ENCODE data around the gene AOX1. TPM values are rescaled to one million over a fixed set of nuclear protein-coding genes. Genes with fewer than 3 reads are reported as not detected.
"Not testable (repeated sequence)": the region's sequence is repeated elsewhere in the genome, so short reads cannot be mapped to it uniquely, and the experiment has no call there.

The AOX1 gene
- total RNA-seq, 2 experiments from 2014 or later: 0.20 TPM; not detected in 1

DNA sequence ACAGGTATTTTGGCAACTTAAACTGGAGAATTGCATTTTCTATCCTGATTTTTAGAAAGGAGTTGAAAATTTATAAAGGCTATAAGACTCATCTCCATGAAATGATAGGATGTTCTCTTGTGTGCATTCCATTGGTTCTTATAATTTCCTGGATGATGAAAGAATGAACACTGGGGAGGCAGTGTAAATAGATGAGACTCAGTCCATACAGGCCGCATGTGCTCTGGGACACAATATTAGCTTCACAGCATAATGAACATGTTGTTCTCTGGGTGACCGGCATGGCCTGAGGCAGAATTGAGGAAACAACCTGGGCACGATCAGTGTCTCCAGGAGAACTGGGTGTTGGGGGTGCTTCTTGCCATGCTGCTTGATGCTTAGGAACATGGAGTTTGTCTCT, 38.8 kb downstream of the AOX1 start:
- peaks cover 27% of the 10 kb centered on the region for H3K27me3 Mint-ChIP-seq
- H3K36me3 Mint-ChIP-seq: no peaks in the 10 kb centered on the region
- DNase-seq: no peak
- CTCF ChIA-PET: no interaction called here
- H3K4me3 Mint-ChIP-seq: no peak overlapping the region
- no peaks in the 10 kb centered on the region for H3K4me1 Mint-ChIP-seq
- ATAC-seq: no peak
- no peaks in the 10 kb centered on the region for H3K9me3 Mint-ChIP-seq (ENCODE audit: low read depth)
- no peak overlapping the region for H3K27ac Mint-ChIP-seq

- DNase-seq (no peak), ATAC-seq (no peak)
- H3K36me3 Mint-ChIP-seq: no peaks in the 10 kb centered on the region
- H3K4me1 Mint-ChIP-seq: no peaks in the 10 kb centered on the region
- no peak overlapping the region for H3K4me3 Mint-ChIP-seq
- H3K9me3 Mint-ChIP-seq (ENCODE audit: low read depth): no peaks in the 10 kb centered on the region
- H3K27ac Mint-ChIP-seq: no peak overlapping the region
- CTCF ChIA-PET: no interaction called here
- peaks cover 29% of the 10 kb centered on the region for H3K27me3 Mint-ChIP-seq
These were observed 39.5 kb downstream of the AOX1 start for GRCh38 chr2:200625282-200625681.

GRCh38 chr2:200625958-200626363, 40.1 kb downstream of the AOX1 start:
- H3K4me1 Mint-ChIP-seq: no peaks in the 10 kb centered on the region
- peaks cover 31% of the 10 kb centered on the region for H3K27me3 Mint-ChIP-seq
- CTCF ChIA-PET: no interaction called here
- DNase-seq (no peak), ATAC-seq (no peak)
- H3K9me3 Mint-ChIP-seq (ENCODE audit: low read depth): no peaks in the 10 kb centered on the region
- H3K36me3 Mint-ChIP-seq: no peaks in the 10 kb centered on the region
- H3K27ac Mint-ChIP-seq: no peak overlapping the region
- no peak overlapping the region for H3K4me3 Mint-ChIP-seq

DNA sequence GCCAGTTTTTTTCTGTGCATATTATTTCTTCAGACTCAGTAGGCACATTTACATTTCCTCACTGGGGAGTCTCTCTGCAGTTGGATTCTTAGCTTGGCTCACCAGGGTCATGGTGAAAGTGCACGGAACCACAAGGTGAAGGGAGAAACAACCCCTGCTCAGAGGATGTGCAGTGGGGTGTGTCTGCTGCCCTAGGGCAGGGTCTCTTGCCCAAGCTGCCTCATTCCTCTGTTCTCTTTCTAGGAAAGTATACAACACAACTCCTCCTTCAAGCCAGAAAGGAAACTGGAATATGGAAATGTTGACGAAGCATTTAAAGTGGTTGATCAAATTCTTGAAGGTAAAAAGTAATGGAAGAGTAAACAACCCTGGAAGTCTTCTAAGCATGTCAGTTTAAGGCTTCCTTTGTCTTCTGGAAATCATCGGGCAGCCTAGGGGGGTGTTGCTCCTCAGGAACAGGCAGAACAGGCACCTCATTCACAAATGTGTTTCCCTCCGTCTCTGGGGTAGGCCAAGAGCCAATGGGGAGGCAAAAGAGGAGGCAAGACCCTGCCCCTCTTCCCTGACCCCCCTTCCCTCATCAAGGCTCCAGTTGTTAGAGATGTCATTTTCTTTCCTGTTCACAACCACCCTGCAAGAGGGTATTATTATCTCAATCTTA, 41.4 kb downstream of the AOX1 start:
- no peaks in the 10 kb centered on the region for H3K36me3 Mint-ChIP-seq
- no peak overlapping the region for H3K27ac Mint-ChIP-seq
- DNase-seq: no peak
- H3K9me3 Mint-ChIP-seq (ENCODE audit: low read depth): no peaks in the 10 kb centered on the region
- H3K4me3 Mint-ChIP-seq: no peak overlapping the region
- ATAC-seq: no peak
- H3K4me1 Mint-ChIP-seq: no peaks in the 10 kb centered on the region
- CTCF ChIA-PET: no interaction called here
- H3K27me3 Mint-ChIP-seq: peaks cover 38% of the 10 kb centered on the region

DNA sequence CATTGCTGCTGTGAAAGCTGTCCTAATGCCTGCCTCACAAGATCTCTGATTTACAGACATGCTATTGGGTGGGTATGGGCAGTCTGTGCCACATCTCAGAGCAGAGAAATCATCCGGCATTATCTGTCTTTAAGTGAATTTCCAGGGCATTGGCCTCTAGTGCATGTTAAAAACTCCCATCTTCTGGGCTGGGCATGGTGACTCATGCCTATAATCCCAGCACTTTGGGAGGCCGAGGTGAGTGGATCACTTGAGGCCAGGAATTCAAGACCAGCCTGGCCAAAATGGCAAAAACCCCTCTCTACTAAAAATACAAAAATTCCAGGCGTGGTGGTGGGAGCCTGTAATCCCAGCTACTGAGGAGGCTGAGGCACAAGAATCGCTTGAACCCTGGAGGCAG, 42.6 kb downstream of the AOX1 start:
- not testable (repeated sequence) for H3K36me3 Mint-ChIP-seq

DNA sequence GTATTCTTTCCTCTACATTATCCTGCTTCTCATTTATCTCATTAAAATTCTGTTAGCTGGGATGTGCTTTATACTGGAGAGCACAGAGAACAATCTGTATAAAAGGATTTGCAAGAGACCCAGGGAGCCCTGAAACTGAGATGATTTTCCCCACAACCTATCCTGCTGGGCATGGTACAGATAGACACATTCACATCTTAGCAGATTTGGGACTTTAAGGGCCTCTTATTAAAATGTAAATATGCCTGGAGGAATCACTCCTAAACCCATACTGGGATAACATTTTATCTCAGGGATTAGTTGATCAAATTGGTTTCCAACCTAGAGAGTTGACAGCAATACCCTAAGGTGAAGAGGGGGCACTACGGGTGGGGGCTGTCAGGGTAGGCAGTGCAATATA, 45.5 kb downstream of the AOX1 start:
- Mint-ChIP-seq H3K27ac (no peak overlapping the region), H3K36me3 (no peaks in the 10 kb centered on the region), H3K4me1 (no peaks in the 10 kb centered on the region), H3K9me3 (ENCODE audit: low read depth) (no peaks in the 10 kb centered on the region), H3K27me3 (peaks cover 56% of the 10 kb centered on the region), H3K4me3 (no peak overlapping the region)
- no peak for DNase-seq
- no peak for ATAC-seq
- CTCF ChIA-PET: no interaction called here

More for the DNA sequence above, 42.6 kb downstream of the AOX1 start:
- H3K27ac Mint-ChIP-seq; DNase-seq; ATAC-seq; CTCF ChIA-PET; H3K4me1 Mint-ChIP-seq; H3K9me3 Mint-ChIP-seq (ENCODE audit: low read depth); H3K4me3 Mint-ChIP-seq: not testable (repeated sequence)
- H3K27me3 Mint-ChIP-seq: peaks cover 47% of the 10 kb centered on the region

GRCh38 chr2:200634231-200634964, 48.6 kb downstream of the AOX1 start:
- ATAC-seq (no peak), DNase-seq (no peak)
- Mint-ChIP-seq H3K4me3 (no peak overlapping the region), H3K27me3 (peaks cover 40% of the 10 kb centered on the region), H3K4me1 (no peaks in the 10 kb centered on the region), H3K27ac (no peak overlapping the region), H3K9me3 (ENCODE audit: low read depth) (no peaks in the 10 kb centered on the region), H3K36me3 (no peaks in the 10 kb centered on the region)
- CTCF ChIA-PET: interaction anchor here (0.7 kb wide), 1 partner anchor 19 kb away, joined by 6 read pairs; no protein-coding TSS in a partner anchor

GRCh38 chr2:200635251-200635650, 49.4 kb downstream of the AOX1 start:
- CTCF ChIA-PET: no interaction called here
- no peak overlapping the region for H3K4me3 Mint-ChIP-seq
- H3K36me3 Mint-ChIP-seq: no peaks in the 10 kb centered on the region
- DNase-seq (no peak), ATAC-seq (no peak)
- peaks cover 35% of the 10 kb centered on the region for H3K27me3 Mint-ChIP-seq
- no peaks in the 10 kb centered on the region for H3K9me3 Mint-ChIP-seq (ENCODE audit: low read depth)
- H3K27ac Mint-ChIP-seq: no peak overlapping the region
- H3K4me1 Mint-ChIP-seq: no peaks in the 10 kb centered on the region

DNA sequence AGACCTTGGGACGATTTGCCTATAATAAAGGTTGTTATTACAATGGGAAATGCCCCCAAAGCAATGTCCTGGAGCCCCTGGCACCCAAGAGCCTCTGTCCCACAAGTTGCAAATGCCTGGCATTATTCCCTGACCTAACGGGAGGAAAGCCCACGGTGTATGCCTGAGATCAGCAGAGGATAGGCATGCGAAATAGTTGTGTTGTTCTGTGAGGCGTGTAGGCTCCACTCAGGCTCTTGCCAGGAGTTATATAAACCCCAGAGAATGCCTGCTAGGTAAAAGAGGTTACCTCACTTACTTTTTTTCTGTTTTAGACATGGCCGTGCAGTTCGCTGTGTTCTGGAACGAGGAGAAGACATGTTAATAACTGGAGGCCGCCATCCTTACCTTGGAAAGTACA, 52.1 kb downstream of the AOX1 start:
- H3K9me3 Mint-ChIP-seq (ENCODE audit: low read depth): no peaks in the 10 kb centered on the region
- no peak for DNase-seq
- H3K4me1 Mint-ChIP-seq: no peaks in the 10 kb centered on the region
- CTCF ChIA-PET: no interaction called here
- no peak overlapping the region for H3K4me3 Mint-ChIP-seq
- ATAC-seq: no peak
- peaks cover 23% of the 10 kb centered on the region for H3K27me3 Mint-ChIP-seq
- no peaks in the 10 kb centered on the region for H3K36me3 Mint-ChIP-seq
- no peak overlapping the region for H3K27ac Mint-ChIP-seq

DNA sequence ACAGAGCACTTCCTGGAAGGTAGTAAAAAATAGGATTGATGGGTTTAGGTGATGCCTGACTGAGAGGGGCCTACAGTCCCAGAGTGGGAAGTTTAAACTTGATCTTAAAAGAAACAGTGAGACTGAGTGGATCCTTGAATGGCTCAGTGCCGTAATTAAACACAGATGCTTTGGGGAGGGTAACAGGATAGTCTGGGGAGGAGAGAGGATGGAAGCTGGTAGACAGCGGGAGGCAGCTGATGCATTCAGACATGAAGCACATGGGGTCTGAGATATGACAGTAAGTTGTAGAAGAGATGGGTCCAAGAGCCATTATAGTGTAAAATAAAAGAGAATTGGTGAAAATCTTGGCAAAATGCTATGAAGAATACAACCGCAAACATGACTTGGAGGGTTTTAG, 54.4 kb downstream of the AOX1 start:
- no peak for DNase-seq
- Mint-ChIP-seq H3K4me1 (no peaks in the 10 kb centered on the region), H3K9me3 (ENCODE audit: low read depth) (no peaks in the 10 kb centered on the region), H3K27ac (no peak overlapping the region), H3K27me3 (peaks cover 5% of the 10 kb centered on the region), H3K4me3 (no peak overlapping the region), H3K36me3 (no peaks in the 10 kb centered on the region)
- no peak for ATAC-seq
- CTCF ChIA-PET: no interaction called here

GRCh38 chr2:200640901-200641300, 55.1 kb downstream of the AOX1 start:
- no peaks in the 10 kb centered on the region for H3K36me3 Mint-ChIP-seq
- CTCF ChIA-PET: no interaction called here
- no peak for ATAC-seq

DNA sequence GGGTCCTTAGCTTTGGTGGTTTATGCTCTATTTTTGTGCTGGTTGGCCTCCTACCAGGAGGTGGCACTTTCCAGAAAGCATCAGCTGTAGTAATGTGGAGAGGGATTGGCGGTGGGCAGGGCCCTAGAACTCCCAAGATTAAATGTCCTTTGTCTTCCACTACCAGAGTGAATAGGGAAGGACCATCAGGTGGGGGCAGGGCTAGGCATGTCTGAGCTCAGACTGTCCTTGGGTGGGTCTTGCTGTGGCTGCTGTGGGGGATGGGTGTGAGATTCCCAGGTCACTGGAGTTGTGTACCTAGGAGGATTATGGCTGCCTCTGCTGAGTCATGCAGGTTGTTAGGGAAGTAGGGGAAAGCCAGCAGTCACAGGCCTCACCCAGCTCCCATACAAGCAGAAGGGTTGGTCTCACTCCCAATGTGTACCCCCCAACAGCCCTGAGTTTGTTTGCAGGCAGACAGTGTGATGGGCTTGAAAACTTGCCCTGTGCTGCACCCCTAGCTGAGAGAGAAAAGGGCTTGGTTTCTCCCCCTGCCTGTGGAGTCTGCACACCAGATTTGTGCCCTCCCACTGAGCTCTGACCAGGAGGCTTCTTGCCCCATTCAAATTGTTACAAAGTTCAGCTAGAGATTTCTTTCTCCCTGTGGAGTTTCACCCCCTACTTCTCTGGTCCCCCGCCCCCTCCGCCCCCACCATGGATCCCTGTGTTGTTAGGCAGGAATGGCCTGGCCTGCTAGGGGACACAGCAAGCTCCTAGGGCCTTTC, 62.9 kb downstream of the AOX1 start:
- H3K9me3 Mint-ChIP-seq (ENCODE audit: low read depth); CTCF ChIA-PET: not testable (repeated sequence)

More at GRCh38 chr2:200640901-200641300, 55.1 kb downstream of the AOX1 start:
- H3K27me3 Mint-ChIP-seq: peaks cover 13% of the 10 kb centered on the region
- no peaks in the 10 kb centered on the region for H3K9me3 Mint-ChIP-seq (ENCODE audit: low read depth)
- no peak for DNase-seq
- H3K4me1 Mint-ChIP-seq: no peaks in the 10 kb centered on the region
- H3K27ac Mint-ChIP-seq: no peak overlapping the region
- H3K4me3 Mint-ChIP-seq: no peak overlapping the region

DNA sequence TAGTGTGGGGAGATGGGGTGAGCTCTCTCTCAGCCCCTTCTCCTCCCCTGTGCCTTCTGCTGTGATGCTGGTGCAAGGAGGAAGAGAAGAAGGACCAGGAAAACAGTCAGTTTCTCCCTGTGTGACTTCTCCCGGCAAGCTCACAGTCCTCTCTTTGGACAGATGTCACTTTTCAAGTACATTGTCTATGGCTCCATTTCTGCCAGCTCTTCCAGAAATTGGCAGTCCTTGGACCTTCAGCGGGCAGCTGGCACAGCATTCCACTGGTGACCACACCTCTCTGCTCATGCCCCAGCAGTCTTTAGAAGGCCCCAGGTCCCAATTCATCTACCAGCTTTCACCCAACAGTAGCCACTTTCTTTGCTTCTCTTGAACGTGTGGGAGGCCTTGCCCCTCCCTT, 63.9 kb downstream of the AOX1 start:
- no peaks in the 10 kb centered on the region for H3K4me1 Mint-ChIP-seq
- no peaks in the 10 kb centered on the region for H3K36me3 Mint-ChIP-seq
- no peak for ATAC-seq
- no peak overlapping the region for H3K27ac Mint-ChIP-seq
- DNase-seq: no peak
- CTCF ChIA-PET: no interaction called here
- peaks cover 39% of the 10 kb centered on the region for H3K27me3 Mint-ChIP-seq
- no peak overlapping the region for H3K4me3 Mint-ChIP-seq
- H3K9me3 Mint-ChIP-seq (ENCODE audit: low read depth): no peaks in the 10 kb centered on the region

More for the DNA sequence above, 62.9 kb downstream of the AOX1 start:
- H3K4me1 Mint-ChIP-seq, DNase-seq, H3K36me3 Mint-ChIP-seq, ATAC-seq, H3K27ac Mint-ChIP-seq, H3K4me3 Mint-ChIP-seq: not testable (repeated sequence)
- peaks cover 39% of the 10 kb centered on the region for H3K27me3 Mint-ChIP-seq

GRCh38 chr2:200650195-200650594, 64.4 kb downstream of the AOX1 start:
- no peak overlapping the region for H3K4me3 Mint-ChIP-seq
- no peak overlapping the region for H3K27ac Mint-ChIP-seq
- CTCF ChIA-PET: no interaction called here
- no peak for DNase-seq
- H3K9me3 Mint-ChIP-seq (ENCODE audit: low read depth): no peaks in the 10 kb centered on the region
- ATAC-seq: no peak
- H3K36me3 Mint-ChIP-seq: no peaks in the 10 kb centered on the region
- H3K27me3 Mint-ChIP-seq: peaks cover 38% of the 10 kb centered on the region
- H3K4me1 Mint-ChIP-seq: no peaks in the 10 kb centered on the region

Measured in activated CD8-positive, alpha-beta memory T cell treated with anti-CD3 and anti-CD28 coated beads, Interleukin-2, amount 10 ng/mL, durations not matched to agents 7 days and 5 days (primary cell).